HFFc6 (cell line): ENCODE data around the gene PSTPIP1. TPM values are rescaled to one million over a fixed set of nuclear protein-coding genes. Genes with fewer than 3 reads are reported as not detected.
A peak's percentile ranks its signal among the peaks of the same experiment; 100 is the strongest.

Experiments
- DNase-seq: peaks from one replicate; pipeline ENCODE4 v3.0.0-alpha.2; 2018
- H3K27ac Mint-ChIP-seq: 2 replicates; pipeline ENCODE4 v1.8.0; 2020; ENCODE audit warnings: mild to moderate bottlenecking, mixed read lengths
- H3K27me3 Mint-ChIP-seq: 2 replicates; pipeline ENCODE4 v1.8.0; 2021; ENCODE audit warnings: mild to moderate bottlenecking, moderate library complexity, mixed read lengths; ENCODE audit not compliant: insufficient read depth
- H3K36me3 Mint-ChIP-seq: 2 replicates; pipeline ENCODE4 v1.8.0; 2021; ENCODE audit warnings: low read depth, mixed read lengths
- H3K4me1 Mint-ChIP-seq: 2 replicates; pipeline ENCODE4 v1.8.0; 2020; ENCODE audit warnings: low read depth, mixed read lengths
- H3K4me3 Mint-ChIP-seq: 2 replicates; pipeline ENCODE4 v1.8.0; 2020; ENCODE audit warnings: mild to moderate bottlenecking, moderate library complexity, mixed read lengths
- H3K9me3 Mint-ChIP-seq: 2 replicates; pipeline ENCODE4 v1.8.0; 2020; ENCODE audit warnings: mild to moderate bottlenecking, mixed read lengths
- total RNA-seq, 6 experiments: library from RNA; stranded (reverse); fragmentation: NEBNext Ultra II Directional; extraction: Animal tissue kit (Norgen Biotek cat#: 25700); gene quantifications; 2 replicates in 1 of 6; 3 replicates in 5 of 6; pipeline ENCODE4 v1.2.3, GENCODE V29; 2021
- TF ChIP-seq, protein P1 (sequence below): fragments of 200-600 bp; sonication (generic); IDR thresholded peaks from 2 replicates; pipeline ENCODE4 v1.5.0; 2021; ENCODE audit warnings: antibody characterized with exemption, mild to moderate bottlenecking

The PSTPIP1 gene
- total RNA-seq, 6 experiments from 2014 or later = 0.16 to 0.38 TPM; not detected in 4

DNA sequence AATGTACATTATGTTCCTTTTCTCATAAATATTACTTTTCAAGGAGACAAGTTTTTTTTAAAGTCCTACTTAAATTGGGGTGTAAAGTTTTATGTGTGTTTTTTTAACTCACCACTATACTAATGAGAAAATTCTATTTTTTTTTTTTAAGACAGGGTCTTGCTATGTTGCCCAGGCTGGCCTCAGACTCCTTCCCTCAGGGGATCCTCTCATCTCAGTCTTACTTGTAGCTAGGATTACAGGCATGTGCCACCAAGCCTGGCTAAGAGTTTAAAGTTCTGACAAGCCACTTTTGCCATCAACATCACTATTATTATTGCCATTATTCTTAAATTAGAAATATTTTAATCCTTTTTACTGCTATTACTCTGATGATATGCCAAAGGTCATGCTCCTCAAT lies 68.3 kb downstream of the PSTPIP1 start:
- Mint-ChIP-seq H3K4me3 (no peak overlapping the region), H3K36me3 (no peaks in the 10 kb centered on the region), H3K27me3 (no peaks in the 10 kb centered on the region), H3K27ac (no peak overlapping the region), H3K4me1 (peaks cover 87% of the 10 kb centered on the region), H3K9me3 (no peaks in the 10 kb centered on the region)
- TF ChIP-seq, protein P1, sequence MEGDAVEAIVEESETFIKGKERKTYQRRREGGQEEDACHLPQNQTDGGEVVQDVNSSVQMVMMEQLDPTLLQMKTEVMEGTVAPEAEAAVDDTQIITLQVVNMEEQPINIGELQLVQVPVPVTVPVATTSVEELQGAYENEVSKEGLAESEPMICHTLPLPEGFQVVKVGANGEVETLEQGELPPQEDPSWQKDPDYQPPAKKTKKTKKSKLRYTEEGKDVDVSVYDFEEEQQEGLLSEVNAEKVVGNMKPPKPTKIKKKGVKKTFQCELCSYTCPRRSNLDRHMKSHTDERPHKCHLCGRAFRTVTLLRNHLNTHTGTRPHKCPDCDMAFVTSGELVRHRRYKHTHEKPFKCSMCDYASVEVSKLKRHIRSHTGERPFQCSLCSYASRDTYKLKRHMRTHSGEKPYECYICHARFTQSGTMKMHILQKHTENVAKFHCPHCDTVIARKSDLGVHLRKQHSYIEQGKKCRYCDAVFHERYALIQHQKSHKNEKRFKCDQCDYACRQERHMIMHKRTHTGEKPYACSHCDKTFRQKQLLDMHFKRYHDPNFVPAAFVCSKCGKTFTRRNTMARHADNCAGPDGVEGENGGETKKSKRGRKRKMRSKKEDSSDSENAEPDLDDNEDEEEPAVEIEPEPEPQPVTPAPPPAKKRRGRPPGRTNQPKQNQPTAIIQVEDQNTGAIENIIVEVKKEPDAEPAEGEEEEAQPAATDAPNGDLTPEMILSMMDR = no peak
- no peak for DNase-seq

DNA sequence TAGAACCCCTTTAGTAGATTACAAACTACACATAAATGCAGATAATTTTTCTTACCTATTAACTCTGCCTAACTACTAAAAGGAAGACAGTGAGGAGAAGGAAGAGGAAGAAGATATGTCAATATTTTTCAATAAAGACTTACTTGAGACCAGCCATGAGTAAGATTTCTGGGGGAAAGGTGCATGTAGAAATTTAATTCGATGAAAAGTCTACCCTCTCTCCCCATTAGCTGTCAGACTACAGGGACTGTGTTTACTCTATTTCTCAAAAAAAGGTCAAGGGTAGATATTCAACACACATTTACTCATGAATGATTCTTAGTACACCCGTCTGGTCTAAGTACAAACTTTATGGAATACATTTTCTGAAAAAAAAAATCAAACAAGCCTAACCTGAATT lies 69.1 kb downstream of the PSTPIP1 start:
- Mint-ChIP-seq H3K9me3 (no peaks in the 10 kb centered on the region), H3K36me3 (no peaks in the 10 kb centered on the region; the same call in 1 of the 2 replicates), H3K27me3 (no peaks in the 10 kb centered on the region), H3K4me3 (no peak overlapping the region), H3K4me1 (peaks cover 88% of the 10 kb centered on the region), H3K27ac (no peak overlapping the region; the same call in 1 of the 2 replicates)
- no peak for DNase-seq
- TF ChIP-seq, protein P1 = no peak

DNA sequence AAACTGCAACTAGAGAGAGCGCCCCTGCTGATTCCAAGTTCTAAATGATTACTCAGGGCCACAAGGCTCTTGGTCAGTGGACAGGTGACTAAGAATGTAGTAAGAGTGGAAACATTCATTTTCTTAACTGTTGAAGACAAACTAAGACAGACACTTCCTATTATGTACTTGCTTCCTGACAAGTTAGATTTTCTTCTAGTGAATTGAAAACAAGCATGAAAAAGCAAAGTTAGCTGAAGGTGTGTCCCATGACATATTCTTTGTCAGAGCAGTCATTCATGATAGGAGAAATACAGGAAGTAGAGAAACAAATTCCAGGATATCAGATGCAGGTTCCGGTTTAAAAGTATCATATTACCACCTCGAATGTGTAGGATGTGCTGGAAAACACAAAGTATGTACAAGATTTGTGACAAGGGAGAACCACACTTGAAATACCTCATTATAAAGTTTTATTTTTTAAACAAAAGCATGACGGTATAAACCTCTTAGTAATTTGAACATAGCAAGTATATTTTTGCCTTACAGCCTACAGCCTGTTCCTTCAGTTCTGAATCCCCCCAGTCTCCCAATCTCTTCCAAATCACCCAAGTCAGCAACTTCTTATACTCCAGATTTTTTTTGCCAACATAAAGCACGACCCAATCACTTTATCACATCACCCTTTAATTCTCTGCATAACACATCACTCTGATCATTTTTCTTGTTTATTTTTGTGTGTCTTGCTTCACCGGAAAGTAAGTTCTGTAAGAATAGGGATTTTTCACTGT lies 69.8 kb downstream of the PSTPIP1 start:
- no peaks in the 10 kb centered on the region for H3K27me3 Mint-ChIP-seq
- peaks cover 89% of the 10 kb centered on the region for H3K4me1 Mint-ChIP-seq
- no peak for DNase-seq

DNA sequence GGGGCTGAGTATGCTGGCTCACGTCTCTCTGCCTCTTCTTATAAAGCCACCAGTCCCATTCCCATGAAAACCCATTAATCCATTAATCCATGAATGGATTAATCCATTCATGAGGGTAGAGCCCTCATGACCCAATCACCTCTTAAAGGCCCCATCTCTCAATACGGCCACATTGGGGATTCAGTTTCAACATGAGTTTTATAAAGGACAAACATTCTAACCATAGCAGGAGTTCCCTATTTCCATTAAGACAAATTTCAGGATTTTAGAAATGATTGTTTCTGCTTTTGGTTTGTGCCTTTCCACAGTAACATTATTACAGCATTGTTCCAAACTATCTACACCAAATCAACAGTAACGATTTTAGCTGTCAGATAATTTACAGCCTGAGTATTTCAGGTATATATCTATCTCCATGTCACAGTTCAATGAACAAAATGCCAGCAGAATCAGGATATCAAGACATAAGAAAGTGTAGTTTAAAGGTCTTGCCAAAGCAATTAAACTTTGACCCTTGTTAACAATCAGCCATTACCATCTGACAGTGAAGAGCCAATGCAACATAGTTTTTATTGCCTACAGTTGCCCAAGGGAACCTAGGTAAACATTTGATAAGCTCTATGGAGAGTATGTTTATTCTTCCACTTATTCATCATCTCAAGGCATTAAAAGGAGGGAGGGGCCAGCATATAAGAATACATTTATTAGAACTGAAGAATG lies 72.2 kb downstream of the PSTPIP1 start:
- Mint-ChIP-seq H3K27ac (peak overlapping the region; percentile 83), H3K9me3 (no peaks in the 10 kb centered on the region), H3K4me1 (peaks cover 73% of the 10 kb centered on the region), H3K36me3 (no peaks in the 10 kb centered on the region; the same call in 1 of the 2 replicates), H3K4me3 (peak overlapping the region; percentile 52; the same call in 1 of the 2 replicates), H3K27me3 (no peaks in the 10 kb centered on the region; the same call in 1 of the 2 replicates)
- TF ChIP-seq, protein P1 = no peak
- DNase-seq = peak; percentile 75

More for the DNA sequence above, 69.8 kb downstream of the PSTPIP1 start:
- H3K27ac Mint-ChIP-seq = no peak overlapping the region; the same call in 1 of the 2 replicates
- peak overlapping the region; percentile 12; the same call in 1 of the 2 replicates for H3K4me3 Mint-ChIP-seq
- no peaks in the 10 kb centered on the region; the same call in 1 of the 2 replicates for H3K36me3 Mint-ChIP-seq
- TF ChIP-seq, protein P1 = 0 out of 2 replicates have a peak, but pooled peaks have one; percentile 15
- no peaks in the 10 kb centered on the region for H3K9me3 Mint-ChIP-seq

DNA sequence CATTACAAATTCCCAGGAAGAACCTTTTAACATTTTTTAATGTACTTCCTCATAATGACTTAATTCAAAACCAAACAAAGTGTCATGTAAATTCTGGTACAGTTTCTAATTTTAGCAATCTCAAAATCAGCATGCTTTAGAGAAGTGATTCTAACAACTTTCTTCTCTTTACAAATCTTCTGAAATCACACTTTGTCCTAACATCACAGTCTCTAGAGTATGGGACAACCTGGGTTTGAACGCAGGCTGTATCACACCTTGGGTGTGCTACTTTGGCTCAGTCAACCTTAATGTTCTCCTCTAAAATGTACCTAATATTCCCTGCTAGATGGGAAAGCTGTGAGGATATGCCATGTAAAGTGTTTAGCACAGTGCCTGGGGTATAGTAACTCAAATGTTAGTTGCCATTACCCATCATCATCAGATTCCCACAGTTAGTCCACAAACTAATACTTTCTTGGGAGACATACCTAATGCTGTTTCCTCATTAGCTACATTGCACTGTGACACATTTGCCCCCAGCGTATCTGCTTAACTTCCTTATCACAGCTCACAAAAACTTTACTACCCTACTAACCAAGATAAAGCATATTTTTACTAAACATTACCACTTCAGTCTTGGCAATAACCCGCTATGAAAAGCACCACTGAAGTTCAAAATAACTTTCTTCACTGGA lies 72.9 kb downstream of the PSTPIP1 start:
- H3K4me1 Mint-ChIP-seq = peaks cover 67% of the 10 kb centered on the region
- H3K27ac Mint-ChIP-seq = peak overlapping the region; percentile 83
- H3K27me3 Mint-ChIP-seq = peaks cover 3% of the 10 kb centered on the region
- no peaks in the 10 kb centered on the region; the same call in 1 of the 2 replicates for H3K36me3 Mint-ChIP-seq
- H3K9me3 Mint-ChIP-seq = no peaks in the 10 kb centered on the region
- peak overlapping the region; percentile 52; the same call in 1 of the 2 replicates for H3K4me3 Mint-ChIP-seq
- no peak for DNase-seq
- TF ChIP-seq, protein P1 = no peak
